Astrocyte (in vitro differentiated cells and primary cell): ENCODE data around the gene LGMN. TPM values are rescaled to one million over a fixed set of nuclear protein-coding genes. Genes with fewer than 3 reads are reported as not detected.
A peak's percentile ranks its signal among the peaks of the same experiment; 100 is the strongest.
"Not testable (repeated sequence)": the region's sequence is repeated elsewhere in the genome, so short reads cannot be mapped to it uniquely, and the experiment has no call there.

ENCODE experiments used
- DNase-seq: peaks from one replicate; pipeline ENCODE4 v3.0.0-alpha.2; 2010; ENCODE audit warnings: low read depth
- FAIRE-seq: peaks from 2 replicates; lab custom pipeline; 2011; peaks lifted over from hg19 to GRCh38; lab: Jason Lieb, UNC
- H2AFZ ChIP-seq: 2 replicates; pipeline ENCODE4 v1.6.0; 2012; ENCODE audit warnings: low read depth, low read length, inconsistent platforms
- H3K27ac ChIP-seq: 2 replicates; pipeline ENCODE4 v1.5.1; 2011; ENCODE audit warnings: low read depth, low read length, inconsistent platforms
- H3K27me3 ChIP-seq: 2 replicates; pipeline ENCODE4 v1.6.0; 2011; ENCODE audit warnings: low read length, inconsistent platforms; ENCODE audit not compliant: insufficient read depth
- H3K36me3 ChIP-seq: 2 replicates; pipeline ENCODE4 v1.5.1; 2011; ENCODE audit warnings: low read length, inconsistent platforms; ENCODE audit not compliant: insufficient read depth
- H3K4me1 ChIP-seq: 2 replicates; pipeline ENCODE4 v1.5.1; 2011; ENCODE audit warnings: low read length, inconsistent platforms; ENCODE audit not compliant: insufficient read depth
- H3K4me2 ChIP-seq: 2 replicates; pipeline ENCODE4 v1.6.0; 2012; ENCODE audit warnings: low read length, inconsistent platforms
- H3K4me3 ChIP-seq: 2 replicates; pipeline ENCODE4 v1.5.1; 2011; ENCODE audit warnings: low read depth, mild to moderate bottlenecking, low read length, inconsistent platforms; ENCODE audit not compliant: insufficient read depth
- H3K79me2 ChIP-seq: 2 replicates; pipeline ENCODE4 v1.6.0; 2012; ENCODE audit warnings: mild to moderate bottlenecking, low read length, inconsistent platforms; ENCODE audit not compliant: insufficient read depth
- H3K9ac ChIP-seq: 2 replicates; pipeline ENCODE4 v1.6.0; 2012; ENCODE audit warnings: mild to moderate bottlenecking, low read length, inconsistent platforms
- H3K9me3 ChIP-seq: 2 replicates; pipeline ENCODE4 v1.5.1; 2012; ENCODE audit warnings: low read depth, mild to moderate bottlenecking, low read length, inconsistent platforms; ENCODE audit not compliant: insufficient read depth
- H4K20me1 ChIP-seq: 2 replicates; pipeline ENCODE4 v1.6.0; 2012; ENCODE audit warnings: low read length, inconsistent platforms; ENCODE audit not compliant: insufficient read depth
- H3K27ac Mint-ChIP-seq: one replicate; pipeline ENCODE4 v1.8.0; 2021; ENCODE audit warnings: mild to moderate bottlenecking, mixed read lengths; ENCODE audit not compliant: unreplicated experiment
- H3K27me3 Mint-ChIP-seq: one replicate; pipeline ENCODE4 v1.8.0; 2021; ENCODE audit warnings: low read depth, mixed read lengths; ENCODE audit not compliant: unreplicated experiment
- H3K36me3 Mint-ChIP-seq: one replicate; pipeline ENCODE4 v1.8.0; 2021; ENCODE audit warnings: low read depth, mixed read lengths; ENCODE audit not compliant: unreplicated experiment
- H3K4me1 Mint-ChIP-seq: one replicate; pipeline ENCODE4 v1.8.0; 2021; ENCODE audit warnings: low read depth, mixed read lengths; ENCODE audit not compliant: unreplicated experiment
- H3K4me3 Mint-ChIP-seq: one replicate; pipeline ENCODE4 v1.8.0; 2021; ENCODE audit warnings: mild to moderate bottlenecking, moderate library complexity, mixed read lengths; ENCODE audit not compliant: unreplicated experiment
- H3K9me3 Mint-ChIP-seq: one replicate; pipeline ENCODE4 v1.8.0; 2021; ENCODE audit warnings: mild to moderate bottlenecking, mixed read lengths; ENCODE audit not compliant: unreplicated experiment
- CTCF ChIP-seq: IDR thresholded peaks from 2 replicates; pipeline ENCODE4 v1.5.1; 2011; ENCODE audit warnings: low read depth, mild to moderate bottlenecking, inconsistent platforms, low read length, moderate library complexity; ENCODE audit not compliant: insufficient read depth
- EZH2 ChIP-seq: IDR thresholded peaks from 2 replicates; pipeline ENCODE4 v1.6.1; 2012; ENCODE audit warnings: mild to moderate bottlenecking, low read length, inconsistent platforms; ENCODE audit not compliant: insufficient read depth
- total RNA-seq: library from RNA; stranded (reverse); gene quantifications from 2 replicates; pipeline ENCODE4 v1.2.1, GENCODE V29; 2021

Gene LGMN
- total RNA-seq, 1 donor from 2014 or later = 232 TPM

- no peak overlapping the region for H3K4me3 Mint-ChIP-seq
- H3K36me3 Mint-ChIP-seq = peaks cover 28% of the 10 kb centered on the region
- no peak overlapping the region for H3K9ac ChIP-seq
- H3K27me3 ChIP-seq = no peaks in the 10 kb centered on the region
- peak overlapping the region; percentile 8 for H3K27ac Mint-ChIP-seq
- H3K36me3 ChIP-seq = no peaks in the 10 kb centered on the region
- H3K27me3 Mint-ChIP-seq = no peaks in the 10 kb centered on the region
- H3K9me3 ChIP-seq = no peaks in the 10 kb centered on the region
- no peaks in the 10 kb centered on the region for H3K4me1 ChIP-seq
- H3K4me1 Mint-ChIP-seq = peaks cover 16% of the 10 kb centered on the region
- no peak overlapping the region for H2AFZ ChIP-seq
- TF ChIP-seq CTCF (no peak), EZH2 (no peak)
- no peaks in the 10 kb centered on the region for H3K79me2 ChIP-seq
- peaks cover 8% of the 10 kb centered on the region for H4K20me1 ChIP-seq
- H3K4me2 ChIP-seq = no peak overlapping the region
- no peaks in the 10 kb centered on the region for H3K9me3 Mint-ChIP-seq
- peak; percentile 37 for DNase-seq
- no peak overlapping the region for H3K4me3 ChIP-seq
- no peak overlapping the region for H3K27ac ChIP-seq
- no peak for FAIRE-seq
These were observed 30.8 kb downstream of the LGMN start for GRCh38 chr14:92717571-92718042.

- Histone ChIP-seq H4K20me1 (peaks cover 8% of the 10 kb centered on the region), H3K27ac (no peak overlapping the region), H3K27me3 (no peaks in the 10 kb centered on the region), H3K4me3 (no peak overlapping the region), H3K4me2 (no peak overlapping the region), H3K79me2 (no peaks in the 10 kb centered on the region), H3K36me3 (no peaks in the 10 kb centered on the region), H3K4me1 (no peaks in the 10 kb centered on the region), H3K9ac (no peak overlapping the region), H3K9me3 (no peaks in the 10 kb centered on the region), H2AFZ (no peak overlapping the region)
- Mint-ChIP-seq H3K36me3 (peaks cover 27% of the 10 kb centered on the region), H3K9me3 (no peaks in the 10 kb centered on the region), H3K4me3 (no peak overlapping the region), H3K4me1 (peaks cover 16% of the 10 kb centered on the region), H3K27me3 (no peaks in the 10 kb centered on the region), H3K27ac (no peak overlapping the region)
- DNase-seq (no peak), FAIRE-seq (no peak)
- no peak for TF ChIP-seq CTCF
- TF ChIP-seq EZH2 = no peak
These were observed 32.3 kb downstream of the LGMN start for GRCh38 chr14:92716131-92716530.

GRCh38 chr14:92714739-92715307 lies 33.6 kb downstream of the LGMN start:
- H3K27ac ChIP-seq, FAIRE-seq, H3K36me3 ChIP-seq, H3K27me3 ChIP-seq, H4K20me1 ChIP-seq, H3K9ac ChIP-seq, H3K4me2 ChIP-seq, H3K4me1 ChIP-seq, H3K9me3 ChIP-seq, H3K27me3 Mint-ChIP-seq, H3K79me2 ChIP-seq, H3K9me3 Mint-ChIP-seq, H3K4me3 ChIP-seq, H3K27ac Mint-ChIP-seq, H3K4me3 Mint-ChIP-seq, H2AFZ ChIP-seq: not testable (repeated sequence)
- Mint-ChIP-seq H3K36me3 (peaks cover 27% of the 10 kb centered on the region), H3K4me1 (peaks cover 18% of the 10 kb centered on the region)
- peak; percentile 54 for TF ChIP-seq CTCF
- peak; percentile 26 for DNase-seq
